Astrocyte (in vitro differentiated cells and primary cell): ENCODE results near the gene PHLDA2.

ENCODE experiments used
- EZH2 ChIP-seq: IDR thresholded peaks from 2 replicates; pipeline ENCODE4 v1.6.1; 2012; ENCODE audit warnings: mild to moderate bottlenecking, low read length, inconsistent platforms; ENCODE audit not compliant: insufficient read depth
- TF ChIP-seq, protein P1 (sequence below): IDR thresholded peaks from 2 replicates; pipeline ENCODE4 v1.5.1; 2011; ENCODE audit warnings: low read depth, mild to moderate bottlenecking, inconsistent platforms, low read length, moderate library complexity; ENCODE audit not compliant: insufficient read depth

GRCh38 chr11:2913019-2913431 lies 16.2 kb downstream of the PHLDA2 start:
- TF ChIP-seq, protein P1, sequence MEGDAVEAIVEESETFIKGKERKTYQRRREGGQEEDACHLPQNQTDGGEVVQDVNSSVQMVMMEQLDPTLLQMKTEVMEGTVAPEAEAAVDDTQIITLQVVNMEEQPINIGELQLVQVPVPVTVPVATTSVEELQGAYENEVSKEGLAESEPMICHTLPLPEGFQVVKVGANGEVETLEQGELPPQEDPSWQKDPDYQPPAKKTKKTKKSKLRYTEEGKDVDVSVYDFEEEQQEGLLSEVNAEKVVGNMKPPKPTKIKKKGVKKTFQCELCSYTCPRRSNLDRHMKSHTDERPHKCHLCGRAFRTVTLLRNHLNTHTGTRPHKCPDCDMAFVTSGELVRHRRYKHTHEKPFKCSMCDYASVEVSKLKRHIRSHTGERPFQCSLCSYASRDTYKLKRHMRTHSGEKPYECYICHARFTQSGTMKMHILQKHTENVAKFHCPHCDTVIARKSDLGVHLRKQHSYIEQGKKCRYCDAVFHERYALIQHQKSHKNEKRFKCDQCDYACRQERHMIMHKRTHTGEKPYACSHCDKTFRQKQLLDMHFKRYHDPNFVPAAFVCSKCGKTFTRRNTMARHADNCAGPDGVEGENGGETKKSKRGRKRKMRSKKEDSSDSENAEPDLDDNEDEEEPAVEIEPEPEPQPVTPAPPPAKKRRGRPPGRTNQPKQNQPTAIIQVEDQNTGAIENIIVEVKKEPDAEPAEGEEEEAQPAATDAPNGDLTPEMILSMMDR: no peak
- no peak for TF ChIP-seq EZH2
